Right atrium auricular region (tissue), 2 donors: Measurements from ENCODE around the gene SAMSN1. TPM values are rescaled to one million over a fixed set of nuclear protein-coding genes. Genes with fewer than 3 reads are reported as not detected.

ENCODE experiments used
- DNase-seq: peaks from one replicate; pipeline ENCODE4 v3.0.0-alpha.2; 2019; ENCODE audit warnings: low spot score
- H3K27ac ChIP-seq, 2 donors: fragments of 200-600 bp; sonication (generic); 1 replicate in 1 of 2; 2 replicates in 1 of 2; pipeline ENCODE4 v1.5.1; 2016 to 2019
- H3K27me3 ChIP-seq, 2 donors: fragments of 200-600 bp; sonication (generic); one replicate each; pipeline versions ENCODE4 v1.5.1 to v1.6.0; 2017 to 2019
- H3K36me3 ChIP-seq: fragments of 200-600 bp; sonication (generic); one replicate; pipeline ENCODE4 v1.5.1; 2016
- H3K4me1 ChIP-seq, 2 donors: fragments of 200-600 bp; sonication (generic); one replicate each; pipeline versions ENCODE4 v1.5.1 to v1.6.0; 2017 to 2019
- H3K4me3 ChIP-seq, 2 donors: fragments of 200-600 bp; sonication (generic); 1 replicate in 1 of 2; 2 replicates in 1 of 2; pipeline ENCODE4 v1.5.1; 2017 to 2019; ENCODE audit warnings: mild to moderate bottlenecking in 1 of 2, moderate library complexity in 1 of 2
- H3K9me3 ChIP-seq, 2 donors: fragments of 200-600 bp; sonication (generic); one replicate each; pipeline ENCODE4 v1.5.1; 2019
- CTCF ChIP-seq, 2 donors: fragments of 200-600 bp; sonication (generic); IDR thresholded peaks; one replicate each; pipeline ENCODE4 v1.5.1; 2019; ENCODE audit warnings: antibody characterized with exemption in 2 of 2
- total RNA-seq, 2 donors: library from RNA; depleted of rRNA; stranded (reverse); fragments of >200 nt; gene quantifications; one replicate each; pipeline ENCODE4 v1.1.0, GENCODE V29; 2016

Gene SAMSN1
- total RNA-seq, 2 donors from 2014 or later: 3.2 to 3.7 TPM

GRCh38 chr21:14572204-14572780, 26.2 kb upstream of the SAMSN1 start:
- DNase-seq: no peak
- TF ChIP-seq CTCF (IDR thresholded peaks at IDR 0.05): no peak
- Histone ChIP-seq H3K27me3 (no peaks in the 10 kb centered on the region), H3K4me3 (no peak overlapping the region), H3K36me3 (no peaks in the 10 kb centered on the region), H3K4me1 (no peaks in the 10 kb centered on the region), H3K27ac (no peak overlapping the region), H3K9me3 (no peaks in the 10 kb centered on the region)

- H3K27me3 ChIP-seq: no peaks in the 10 kb centered on the region
- TF ChIP-seq CTCF (IDR thresholded peaks at IDR 0.05): no peak
- no peaks in the 10 kb centered on the region for H3K9me3 ChIP-seq
- H3K4me1 ChIP-seq: no peaks in the 10 kb centered on the region
- DNase-seq: no peak
- H3K36me3 ChIP-seq: no peaks in the 10 kb centered on the region
- no peak overlapping the region for H3K4me3 ChIP-seq
- H3K27ac ChIP-seq: no peak overlapping the region
These were observed 23.8 kb upstream of the SAMSN1 start for GRCh38 chr21:14569868-14570267.

GRCh38 chr21:14569026-14569621, 23.0 kb upstream of the SAMSN1 start:
- DNase-seq: no peak
- no peaks in the 10 kb centered on the region for H3K36me3 ChIP-seq
- no peaks in the 10 kb centered on the region for H3K4me1 ChIP-seq
- no peaks in the 10 kb centered on the region for H3K9me3 ChIP-seq
- H3K27me3 ChIP-seq: no peaks in the 10 kb centered on the region
- no peak overlapping the region for H3K27ac ChIP-seq
- TF ChIP-seq CTCF (IDR thresholded peaks at IDR 0.05): no peak
- H3K4me3 ChIP-seq: no peak overlapping the region

GRCh38 chr21:14567331-14568279, 21.5 kb upstream of the SAMSN1 start:
- no peak for DNase-seq
- no peaks in the 10 kb centered on the region for H3K36me3 ChIP-seq

GRCh38 chr21:14566894-14567293, 20.8 kb upstream of the SAMSN1 start:
- Histone ChIP-seq H3K4me3 (no peak overlapping the region), H3K9me3 (no peaks in the 10 kb centered on the region), H3K36me3 (no peaks in the 10 kb centered on the region), H3K27ac (no peak overlapping the region), H3K27me3 (no peaks in the 10 kb centered on the region), H3K4me1 (no peaks in the 10 kb centered on the region)
- TF ChIP-seq CTCF (IDR thresholded peaks at IDR 0.05): no peak
- no peak for DNase-seq

More at GRCh38 chr21:14567331-14568279, 21.5 kb upstream of the SAMSN1 start:
- Histone ChIP-seq H3K27ac (no peak overlapping the region), H3K4me1 (no peaks in the 10 kb centered on the region), H3K9me3 (no peaks in the 10 kb centered on the region), H3K4me3 (no peak overlapping the region), H3K27me3 (no peaks in the 10 kb centered on the region)
- TF ChIP-seq CTCF (IDR thresholded peaks at IDR 0.05): no peak
